ENCODE data around the gene CD80. TPM values are rescaled to one million over a fixed set of nuclear protein-coding genes. Genes with fewer than 3 reads are reported as not detected.
A peak's percentile ranks its signal among the peaks of the same experiment; 100 is the strongest.

CD80 gene
- total and polyA plus RNA-seq, 10 of the 15 experiments (the other 5 are each of a cell fraction or from before 2014, with no cell fraction given), result 41.4 to 137 (median 58.1) TPM

DNA sequence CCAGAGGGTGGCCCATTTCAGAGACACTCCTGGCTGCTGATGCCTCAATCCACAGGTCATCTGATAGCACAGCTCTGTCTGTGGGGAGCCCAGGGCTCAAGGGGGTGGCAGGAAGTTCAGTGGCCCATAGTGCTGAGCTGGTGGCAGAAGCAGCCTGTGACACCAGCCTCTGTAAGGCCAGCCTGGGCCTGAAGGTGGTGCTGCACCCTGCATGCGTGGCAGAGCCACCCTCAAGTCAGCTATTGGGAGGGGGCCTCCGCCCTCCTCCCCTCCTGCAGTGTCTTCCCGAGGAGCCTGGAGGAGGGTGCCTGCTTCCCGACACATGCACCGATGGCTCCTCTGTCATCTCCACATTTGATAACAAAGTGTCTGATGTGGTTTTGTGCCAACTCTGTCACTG, 41.3 kb upstream of the CD80 start:
- 21% methylated on average over 5 of the region's 5 CpGs for WGBS (ENCODE audit: insufficient coverage, insufficient replicate concordance, low lambda C conversion rate, missing lambda C conversion rate)
- peak; percentile 85 for DNase-seq (ENCODE audit: low read depth, low spot score)
- Histone ChIP-seq H4K20me1 (ENCODE audit: control insufficient read depth, insufficient read depth) (no peaks in the 10 kb centered on the region), H3K9ac (ENCODE audit: control insufficient read depth, insufficient read depth, low read length) (peak overlapping the region; percentile 80), H3K4me3 (no peak overlapping the region), H3K36me3 (ENCODE audit: control insufficient read depth in 2 of 2, insufficient read depth in 2 of 2, low read length in 1 of 2) (no peaks in the 10 kb centered on the region), H3K79me2 (ENCODE audit: control insufficient read depth, insufficient read depth, low read length) (peaks cover 25% of the 10 kb centered on the region), H3K27ac (ENCODE audit: control insufficient read depth, insufficient read depth) (peak overlapping the region; percentile 87), H3K9me3 (replicated peaks; ENCODE audit: control insufficient read depth, insufficient read depth, low read length) (no peaks in the 10 kb centered on the region), H3K4me2 (ENCODE audit: control insufficient read depth, insufficient read depth) (peak overlapping the region; percentile 80), H3K4me1 (ENCODE audit: control insufficient read depth, insufficient read depth, low read length) (peaks cover 62% of the 10 kb centered on the region), H2AFZ (ENCODE audit: control insufficient read depth, low read depth, low read length) (peak overlapping the region; percentile 68), H3K27me3 (replicated peaks in 1 of 2; ENCODE audit: control insufficient read depth in 2 of 2, insufficient read depth in 2 of 2, low read length in 1 of 2) (no peaks in the 10 kb centered on the region)
- ATAC-seq, result peak; percentile 81
- BruUV-seq (replicated peaks), result no TSS peak
- intact Hi-C loops (cut with micrococcal nuclease; ENCODE audit: unreplicated experiment), result loop anchor here (1.0 kb wide), 3 partner anchors 38 to 97 kb away; partner anchors contain the start of gene COX17
- ChIA-PET RAD21 (ENCODE audit: unreplicated experiment) (interaction anchor here (0.6 to 7.2 kb wide), 36 partner anchors 14 to 817 kb away, joined by 3 to 239 read pairs (median 8); partner anchors contain the start of genes ADPRH, ARHGAP31, CD80 and COX17), SMC1A (ENCODE audit: uncharacterized antibody, unreplicated experiment) (interaction anchor here (0.6 to 7.6 kb wide), 35 partner anchors 12 to 789 kb away, joined by 3 to 329 read pairs (median 6); partner anchors contain the start of genes ADPRH, CD80, COX17 and TIMMDC1), CTCF (interaction anchor here (0.6 to 9.5 kb wide), 44 partner anchors 9 to 494 kb away, joined by 3 to 296 read pairs (median 6); partner anchors contain the start of genes ADPRH, B4GALT4, CD80 and COX17), POLR2A (interaction anchor here (0.5 to 10.4 kb wide), 22 partner anchors 12 to 343 kb away, joined by 3 to 133 read pairs (median 9); partner anchors contain the start of genes ADPRH, CD80, COX17 and TIMMDC1)
- peak; percentile 23 for FAIRE-seq
- in situ Hi-C loops (cut with MboI), result no loop called here
- peak; percentile 82 for TF ChIP-seq RAD21 (IDR thresholded peaks at IDR 0.05; ENCODE audit: insufficient read depth, low read depth, low read length)
- TF ChIP-seq LARP7 (IDR thresholded peaks at IDR 0.05), result peak; percentile 55; the same call in 1 of the 2 replicates
- TF ChIP-seq EP300 (IDR thresholded peaks at IDR 0.05; ENCODE audit: borderline replicate concordance in 1 of 2, control insufficient read depth in 1 of 2, low read depth in 2 of 2, low read length in 2 of 2), result no peak
- TF ChIP-seq CREM (IDR thresholded peaks at IDR 0.05; ENCODE audit: low read depth), result no peak; the same call in 1 of the 2 replicates
- TF ChIP-seq MAX (IDR thresholded peaks at IDR 0.05; ENCODE audit: low read depth, low read length), result peak; percentile 82
- TF ChIP-seq ZNF217 (IDR thresholded peaks at IDR 0.05), result no peak
- TF ChIP-seq, protein P1, sequence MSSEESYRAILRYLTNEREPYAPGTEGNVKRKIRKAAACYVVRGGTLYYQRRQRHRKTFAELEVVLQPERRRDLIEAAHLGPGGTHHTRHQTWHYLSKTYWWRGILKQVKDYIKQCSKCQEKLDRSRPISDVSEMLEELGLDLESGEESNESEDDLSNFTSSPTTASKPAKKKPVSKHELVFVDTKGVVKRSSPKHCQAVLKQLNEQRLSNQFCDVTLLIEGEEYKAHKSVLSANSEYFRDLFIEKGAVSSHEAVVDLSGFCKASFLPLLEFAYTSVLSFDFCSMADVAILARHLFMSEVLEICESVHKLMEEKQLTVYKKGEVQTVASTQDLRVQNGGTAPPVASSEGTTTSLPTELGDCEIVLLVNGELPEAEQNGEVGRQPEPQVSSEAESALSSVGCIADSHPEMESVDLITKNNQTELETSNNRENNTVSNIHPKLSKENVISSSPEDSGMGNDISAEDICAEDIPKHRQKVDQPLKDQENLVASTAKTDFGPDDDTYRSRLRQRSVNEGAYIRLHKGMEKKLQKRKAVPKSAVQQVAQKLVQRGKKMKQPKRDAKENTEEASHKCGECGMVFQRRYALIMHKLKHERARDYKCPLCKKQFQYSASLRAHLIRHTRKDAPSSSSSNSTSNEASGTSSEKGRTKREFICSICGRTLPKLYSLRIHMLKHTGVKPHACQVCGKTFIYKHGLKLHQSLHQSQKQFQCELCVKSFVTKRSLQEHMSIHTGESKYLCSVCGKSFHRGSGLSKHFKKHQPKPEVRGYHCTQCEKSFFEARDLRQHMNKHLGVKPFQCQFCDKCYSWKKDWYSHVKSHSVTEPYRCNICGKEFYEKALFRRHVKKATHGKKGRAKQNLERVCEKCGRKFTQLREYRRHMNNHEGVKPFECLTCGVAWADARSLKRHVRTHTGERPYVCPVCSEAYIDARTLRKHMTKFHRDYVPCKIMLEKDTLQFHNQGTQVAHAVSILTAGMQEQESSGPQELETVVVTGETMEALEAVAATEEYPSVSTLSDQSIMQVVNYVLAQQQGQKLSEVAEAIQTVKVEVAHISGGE (CRISPR knock-in tag; IDR thresholded peaks at IDR 0.05), result no peak
- no peak for TF ChIP-seq NR2C2 (IDR thresholded peaks at IDR 0.05; ENCODE audit: borderline replicate concordance, control insufficient read depth, insufficient read length, low read depth)
- no peak for TF ChIP-seq TCF12 (IDR thresholded peaks at IDR 0.05; ENCODE audit: low read depth, low read length)
- TF ChIP-seq RELA (IDR thresholded peaks at IDR 0.05; ENCODE audit: borderline replicate concordance, partially characterized antibody), result peak; percentile 80
- peak; percentile 49; the same call in 1 of the 2 replicates for TF ChIP-seq MTA2 (IDR thresholded peaks at IDR 0.05; ENCODE audit: low read depth)
- TF ChIP-seq ATF7 (IDR thresholded peaks at IDR 0.05; ENCODE audit: low read depth), result peak; percentile 63
- no peak for TF ChIP-seq ZNF384 (IDR thresholded peaks at IDR 0.05; ENCODE audit: borderline replicate concordance, low read depth, low read length)
- TF ChIP-seq FOXK2 (IDR thresholded peaks at IDR 0.05), result no peak
- TF ChIP-seq HCFC1 (IDR thresholded peaks at IDR 0.05; ENCODE audit: low read length), result peak; percentile 45; the same call in 1 of the 2 replicates
- peak; percentile 63 to 67; a peak in 3 of 4 replicates for TF ChIP-seq IKZF2 (IDR thresholded peaks at IDR 0.05)
- TF ChIP-seq, protein P2, sequence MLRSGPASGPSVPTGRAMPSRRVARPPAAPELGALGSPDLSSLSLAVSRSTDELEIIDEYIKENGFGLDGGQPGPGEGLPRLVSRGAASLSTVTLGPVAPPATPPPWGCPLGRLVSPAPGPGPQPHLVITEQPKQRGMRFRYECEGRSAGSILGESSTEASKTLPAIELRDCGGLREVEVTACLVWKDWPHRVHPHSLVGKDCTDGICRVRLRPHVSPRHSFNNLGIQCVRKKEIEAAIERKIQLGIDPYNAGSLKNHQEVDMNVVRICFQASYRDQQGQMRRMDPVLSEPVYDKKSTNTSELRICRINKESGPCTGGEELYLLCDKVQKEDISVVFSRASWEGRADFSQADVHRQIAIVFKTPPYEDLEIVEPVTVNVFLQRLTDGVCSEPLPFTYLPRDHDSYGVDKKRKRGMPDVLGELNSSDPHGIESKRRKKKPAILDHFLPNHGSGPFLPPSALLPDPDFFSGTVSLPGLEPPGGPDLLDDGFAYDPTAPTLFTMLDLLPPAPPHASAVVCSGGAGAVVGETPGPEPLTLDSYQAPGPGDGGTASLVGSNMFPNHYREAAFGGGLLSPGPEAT (IDR thresholded peaks at IDR 0.05; ENCODE audit: low read depth), result no peak; the same call in 1 of the 2 replicates
- no peak for TF ChIP-seq PAX8 (IDR thresholded peaks at IDR 0.05)
